ENCODE measurements around the gene VAV2.

DNA sequence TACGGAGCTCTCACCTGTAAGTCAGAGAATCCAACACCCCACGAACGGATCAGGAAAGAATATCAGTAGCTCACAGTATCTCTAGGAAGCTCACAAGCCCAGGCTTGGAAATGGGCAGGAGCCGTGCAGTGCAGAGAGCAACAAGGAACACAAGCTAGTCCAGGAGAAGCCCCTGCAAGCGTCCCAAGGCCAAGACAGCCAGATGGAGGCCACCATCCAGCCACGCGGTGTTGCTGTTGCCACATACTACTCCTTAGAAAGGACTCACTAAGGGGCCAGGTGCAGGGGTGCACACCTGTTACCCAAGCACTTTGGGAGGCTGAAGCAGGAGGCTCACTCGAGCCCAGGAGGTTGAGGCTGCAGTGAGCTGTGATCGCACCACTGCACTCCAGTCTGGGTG, 15.4 kb upstream of the VAV2 start:
- TF ChIP-seq, protein P1, sequence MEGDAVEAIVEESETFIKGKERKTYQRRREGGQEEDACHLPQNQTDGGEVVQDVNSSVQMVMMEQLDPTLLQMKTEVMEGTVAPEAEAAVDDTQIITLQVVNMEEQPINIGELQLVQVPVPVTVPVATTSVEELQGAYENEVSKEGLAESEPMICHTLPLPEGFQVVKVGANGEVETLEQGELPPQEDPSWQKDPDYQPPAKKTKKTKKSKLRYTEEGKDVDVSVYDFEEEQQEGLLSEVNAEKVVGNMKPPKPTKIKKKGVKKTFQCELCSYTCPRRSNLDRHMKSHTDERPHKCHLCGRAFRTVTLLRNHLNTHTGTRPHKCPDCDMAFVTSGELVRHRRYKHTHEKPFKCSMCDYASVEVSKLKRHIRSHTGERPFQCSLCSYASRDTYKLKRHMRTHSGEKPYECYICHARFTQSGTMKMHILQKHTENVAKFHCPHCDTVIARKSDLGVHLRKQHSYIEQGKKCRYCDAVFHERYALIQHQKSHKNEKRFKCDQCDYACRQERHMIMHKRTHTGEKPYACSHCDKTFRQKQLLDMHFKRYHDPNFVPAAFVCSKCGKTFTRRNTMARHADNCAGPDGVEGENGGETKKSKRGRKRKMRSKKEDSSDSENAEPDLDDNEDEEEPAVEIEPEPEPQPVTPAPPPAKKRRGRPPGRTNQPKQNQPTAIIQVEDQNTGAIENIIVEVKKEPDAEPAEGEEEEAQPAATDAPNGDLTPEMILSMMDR (IDR thresholded peaks at IDR 0.05): no peak
- no peak for TF ChIP-seq POLR2A (IDR thresholded peaks at IDR 0.05)

Data from heart left ventricle (tissue), 13 donors.